ENCODE data around the gene UAP1L1. TPM values are rescaled to one million over a fixed set of nuclear protein-coding genes. Genes with fewer than 3 reads are reported as not detected.

UAP1L1 gene
- total RNA-seq, 1 donor from 2014 or later: 0.57 TPM

- no peak overlapping the region for H3K27ac Mint-ChIP-seq
- no peaks in the 10 kb centered on the region for H3K9me3 Mint-ChIP-seq (ENCODE audit: low read depth)
- DNase-seq (ENCODE audit: low spot score, unreplicated experiment): peak; percentile 74
- no peaks in the 10 kb centered on the region for H3K27me3 Mint-ChIP-seq
- H3K4me1 Mint-ChIP-seq (ENCODE audit: low read depth): peaks cover 10% of the 10 kb centered on the region
- peak overlapping the region; percentile 64 for H3K4me3 Mint-ChIP-seq (ENCODE audit: low read depth)
- TF ChIP-seq CTCF (IDR thresholded peaks at IDR 0.05; ENCODE audit: unreplicated experiment): peak; percentile 70
- H3K36me3 Mint-ChIP-seq (ENCODE audit: insufficient read depth): peaks cover 1% of the 10 kb centered on the region
Measured at GRCh38 chr9:137067860-137068538, 9.3 kb upstream of the UAP1L1 start.

GRCh38 chr9:137068539-137069507, 8.5 kb upstream of the UAP1L1 start:
- Mint-ChIP-seq H3K4me3 (ENCODE audit: low read depth) (peak overlapping the region; percentile 57), H3K27ac (no peak overlapping the region), H3K4me1 (ENCODE audit: low read depth) (peaks cover 10% of the 10 kb centered on the region), H3K36me3 (ENCODE audit: insufficient read depth) (peaks cover 1% of the 10 kb centered on the region), H3K27me3 (peaks cover 6% of the 10 kb centered on the region), H3K9me3 (ENCODE audit: low read depth) (no peaks in the 10 kb centered on the region)
- no peak for TF ChIP-seq CTCF (IDR thresholded peaks at IDR 0.05; ENCODE audit: unreplicated experiment)
- DNase-seq (ENCODE audit: low spot score, unreplicated experiment): no peak

- H3K36me3 Mint-ChIP-seq (ENCODE audit: insufficient read depth): peaks cover 1% of the 10 kb centered on the region
- H3K27ac Mint-ChIP-seq: no peak overlapping the region
- H3K27me3 Mint-ChIP-seq: peaks cover 12% of the 10 kb centered on the region
- no peak for TF ChIP-seq CTCF (IDR thresholded peaks at IDR 0.05; ENCODE audit: unreplicated experiment)
- peak overlapping the region; percentile 44 for H3K4me3 Mint-ChIP-seq (ENCODE audit: low read depth)
- no peaks in the 10 kb centered on the region for H3K9me3 Mint-ChIP-seq (ENCODE audit: low read depth)
- H3K4me1 Mint-ChIP-seq (ENCODE audit: low read depth): peaks cover 10% of the 10 kb centered on the region
- DNase-seq (ENCODE audit: low spot score, unreplicated experiment): no peak
Measured at GRCh38 chr9:137069508-137070091, 7.7 kb upstream of the UAP1L1 start.

- Mint-ChIP-seq H3K36me3 (ENCODE audit: insufficient read depth) (peaks cover 1% of the 10 kb centered on the region), H3K4me3 (ENCODE audit: low read depth) (peak within 1 kb of the TSS; percentile 68), H3K27ac (peak within 1 kb of the TSS; percentile 94), H3K9me3 (ENCODE audit: low read depth) (no peaks in the 10 kb centered on the region), H3K4me1 (ENCODE audit: low read depth) (peaks cover 10% of the 10 kb centered on the region), H3K27me3 (peaks cover 19% of the 10 kb centered on the region)
- DNase-seq (ENCODE audit: low spot score, unreplicated experiment): peak; percentile 73
- no peak for TF ChIP-seq CTCF (IDR thresholded peaks at IDR 0.05; ENCODE audit: unreplicated experiment)
Measured at GRCh38 chr9:137070201-137070905, 7.0 kb upstream of the UAP1L1 start, which contains the start of gene SAPCD2. SAPCD2 (minus strand) TSS chr9:137070557; CDS start chr9:137070460, 97 bp downstream.
